HG03520 (cell line): ENCODE data around the gene MAGED4.
"Not testable (repeated sequence)": the region's sequence is repeated elsewhere in the genome, so short reads cannot be mapped to it uniquely, and the experiment has no call there.

ENCODE experiments used
- ATAC-seq: cut with Tn5 transposase; IDR thresholded peaks from one replicate; pipeline ENCODE4 v1.9.1; 2021; ENCODE audit warnings: mild to moderate bottlenecking, moderate library complexity; ENCODE audit not compliant: unreplicated experiment

The MAGED4 gene

DNA sequence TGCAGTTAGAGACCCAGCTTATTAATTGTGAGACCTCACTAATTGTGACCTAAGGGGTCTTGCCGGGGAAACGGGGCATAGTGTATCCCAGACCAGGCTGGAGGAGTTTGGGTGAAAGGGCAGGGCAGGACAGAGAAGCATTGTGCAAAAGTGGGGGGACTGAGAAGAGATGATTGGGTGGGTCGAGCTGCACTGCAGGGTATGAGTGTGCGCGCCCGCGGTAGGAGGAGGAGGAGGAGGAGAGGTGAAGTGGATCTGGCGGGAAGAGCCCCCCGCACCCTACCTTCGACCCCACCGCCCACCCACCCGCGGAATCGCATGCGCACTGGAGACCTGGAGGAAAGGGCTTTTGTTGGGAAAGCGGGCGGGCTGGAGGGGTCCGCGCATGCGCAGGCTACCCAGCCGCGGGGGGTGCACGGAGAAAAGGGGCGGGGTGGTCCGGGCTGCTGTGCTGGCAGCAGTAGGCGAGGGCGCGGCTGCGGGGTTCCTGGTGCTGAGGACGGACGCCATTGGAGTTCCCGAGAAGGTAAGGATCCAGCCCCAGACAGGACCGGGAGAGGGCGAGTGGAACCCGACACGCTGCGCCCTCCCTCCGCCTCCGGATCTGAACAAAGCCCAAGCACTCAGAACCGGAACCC is at the start of gene MAGED4:
MAGED4 (plus strand) TSS at position 449 of the 638 bp plus-strand sequence. CDS start 1,035 bp downstream, outside the sequence.
- not testable (repeated sequence) for ATAC-seq

DNA sequence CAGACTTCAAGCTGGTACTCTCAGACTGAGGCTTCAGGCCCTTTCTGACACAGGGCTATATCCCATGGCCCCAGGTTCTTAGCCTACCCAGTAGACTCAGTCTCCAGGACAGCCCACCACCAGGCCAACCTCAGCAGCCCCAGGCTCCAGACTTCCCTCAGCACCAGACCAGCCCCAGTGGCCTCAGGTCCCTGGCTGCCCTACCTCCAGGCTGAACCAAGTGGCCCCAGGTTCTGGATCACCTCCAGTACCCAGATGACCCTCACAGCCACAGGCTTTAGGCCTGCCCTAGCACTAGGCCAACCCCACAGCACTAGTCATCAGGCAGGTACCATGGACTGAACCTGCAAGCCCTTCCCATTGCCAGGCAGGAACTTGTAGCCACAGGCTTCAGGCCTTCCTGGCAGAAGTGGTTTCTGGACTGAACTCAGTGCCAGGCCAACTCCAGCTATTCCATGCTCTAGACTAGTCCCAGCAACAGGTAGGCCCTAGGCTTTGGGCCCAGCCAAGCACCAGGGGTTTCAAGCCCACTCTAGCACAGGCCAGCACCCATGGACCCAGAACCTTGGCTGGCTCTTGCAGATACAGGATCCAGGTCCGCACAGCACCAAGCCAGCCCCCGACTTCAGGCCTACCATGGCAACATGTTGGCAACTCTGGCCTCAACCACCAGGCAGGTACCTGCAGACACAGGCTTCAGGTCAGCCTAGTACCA is 45.7 kb upstream of the MAGED4 start:
- ATAC-seq = no peak

GRCh38 chrX:52139545-52139895 is 45.2 kb upstream of the MAGED4 start:
- no peak for ATAC-seq

DNA sequence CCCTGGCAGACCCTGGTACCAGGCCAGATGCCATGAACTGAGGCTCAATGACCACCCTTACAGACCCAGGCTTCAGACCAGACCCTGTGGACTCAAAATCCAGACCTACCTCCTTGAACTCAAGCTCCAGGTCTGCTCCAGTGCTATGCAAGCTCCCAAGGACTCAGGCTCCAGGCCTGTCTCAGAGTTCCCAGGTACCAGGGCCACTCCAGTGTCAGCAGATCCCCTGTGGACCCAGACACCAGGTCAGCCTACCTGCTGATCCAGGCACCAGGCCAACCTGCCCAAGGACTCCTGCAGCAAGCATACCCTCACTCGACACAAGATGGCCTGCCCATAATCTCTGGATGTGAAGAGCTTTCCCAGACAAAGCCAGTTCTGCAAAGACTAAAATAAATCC is 44.7 kb upstream of the MAGED4 start:
- ATAC-seq = no peak

DNA sequence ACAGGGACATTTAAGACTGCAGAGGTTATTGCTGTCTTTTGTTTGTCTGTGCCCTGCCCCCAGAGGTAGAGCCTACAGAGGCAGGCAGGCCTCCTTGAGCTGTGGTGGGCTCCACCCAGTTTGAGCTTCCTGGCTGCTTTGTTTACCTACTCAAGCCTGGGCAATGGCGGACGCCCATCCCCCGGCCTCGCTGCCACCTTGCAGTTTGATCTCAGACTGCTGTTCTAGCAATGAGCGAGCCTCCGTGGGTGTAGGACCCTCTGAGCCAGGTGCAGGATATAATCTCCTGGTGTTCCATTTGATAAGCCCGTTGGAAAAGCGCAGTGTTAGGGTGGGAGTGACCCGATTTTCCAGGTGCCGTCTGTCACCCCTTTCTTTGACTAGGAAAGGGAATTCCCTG is 34.0 kb upstream of the MAGED4 start:
- ATAC-seq = not testable (repeated sequence)

DNA sequence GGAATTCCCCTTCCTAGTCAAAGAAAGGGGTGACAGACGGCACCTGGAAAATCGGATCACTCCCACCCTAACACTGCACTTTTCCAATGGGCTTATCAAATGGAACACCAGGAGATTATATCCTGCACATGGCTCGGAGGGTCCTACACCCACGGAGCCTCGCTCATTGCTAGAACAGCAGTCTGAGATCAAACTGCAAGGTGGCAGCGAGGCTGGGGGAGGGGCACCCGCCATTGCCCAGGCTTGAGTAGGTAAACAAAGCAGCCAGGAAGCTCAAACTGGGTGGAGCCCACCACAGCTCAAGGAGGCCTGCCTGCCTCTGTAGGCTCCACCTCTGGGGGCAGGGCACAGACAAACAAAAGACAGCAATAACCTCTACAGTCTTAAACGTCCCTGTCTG is 24.5 kb upstream of the MAGED4 start:
- ATAC-seq = not testable (repeated sequence)

DNA sequence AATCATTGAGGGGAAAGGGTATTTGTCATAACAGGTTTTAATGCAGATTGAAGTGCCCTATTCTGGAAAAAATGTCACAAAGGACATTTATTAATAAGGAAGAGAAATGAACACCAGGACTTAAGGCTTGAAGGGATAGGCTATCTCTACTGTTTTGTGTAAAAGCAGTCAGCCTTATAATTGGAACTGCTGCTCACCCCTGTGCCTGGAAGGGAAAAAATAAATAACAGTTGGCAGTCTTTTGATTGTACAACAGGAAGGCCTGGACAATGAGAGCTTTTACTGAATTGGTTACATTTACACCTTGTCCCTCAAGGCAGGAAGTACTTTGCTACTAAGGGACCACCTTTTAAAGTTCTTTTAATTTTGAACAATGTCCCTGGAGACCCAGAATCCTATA is 17.8 kb upstream of the MAGED4 start:
- ATAC-seq = no peak

DNA sequence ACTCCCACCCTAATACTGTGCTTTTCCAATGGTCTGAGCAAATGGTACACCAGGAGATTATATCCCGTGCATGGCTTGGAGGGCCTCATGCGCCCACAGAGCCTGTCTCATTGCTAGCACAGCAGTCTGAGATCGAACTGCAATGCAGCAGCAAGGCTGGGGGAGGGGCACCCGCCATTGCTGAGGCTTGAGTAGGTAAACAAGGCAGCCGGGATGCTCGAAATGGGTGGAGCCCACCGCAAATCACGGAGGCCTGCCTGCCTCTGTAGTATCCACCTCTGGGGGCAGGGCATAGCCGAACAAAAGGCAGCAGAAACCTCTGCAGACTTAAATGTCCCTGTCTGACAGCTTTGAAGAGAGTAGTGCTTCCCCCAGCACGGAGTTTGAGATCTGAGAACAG is 13.6 kb upstream of the MAGED4 start:
- not testable (repeated sequence) for ATAC-seq

- not testable (repeated sequence) for ATAC-seq
Observed at GRCh38 chrX:52185078-52185453, 378 bp downstream of the MAGED4 start.

DNA sequence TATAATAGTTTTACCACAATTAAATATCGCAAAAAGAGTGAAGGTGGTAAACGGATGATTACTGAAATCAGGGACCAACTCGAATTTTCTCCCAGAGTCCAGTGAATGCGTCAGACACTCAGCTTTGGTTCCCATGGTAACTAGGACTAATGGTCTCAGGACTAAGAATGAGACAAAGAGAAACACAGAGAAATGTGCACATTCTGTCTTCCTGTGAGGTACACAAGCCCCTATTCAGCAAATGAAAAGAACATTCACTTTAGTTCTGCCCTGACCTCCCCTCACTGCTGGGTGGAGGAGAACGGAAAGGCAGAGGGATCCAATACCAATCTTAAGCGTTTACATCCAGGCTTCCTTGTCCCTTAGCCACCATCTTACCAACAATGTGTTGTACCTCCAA is 26.7 kb downstream of the MAGED4 start:
- not testable (repeated sequence) for ATAC-seq

- no peak for ATAC-seq
Observed at GRCh38 chrX:52213276-52213675, 28.6 kb downstream of the MAGED4 start.

GRCh38 chrX:52216541-52216940 is 31.9 kb downstream of the MAGED4 start:
- ATAC-seq = no peak

- no peak for ATAC-seq
Observed at GRCh38 chrX:52217494-52218160, 32.9 kb downstream of the MAGED4 start.

GRCh38 chrX:52220936-52221335 is 36.2 kb downstream of the MAGED4 start:
- ATAC-seq = no peak
